Lung (tissue), 12 donors: ENCODE data around the gene AIP. TPM values are rescaled to one million over a fixed set of nuclear protein-coding genes. Genes with fewer than 3 reads are reported as not detected.

Source experiments
- ATAC-seq: fragments of 200-7000 bp; cut with Tn5 transposase; one replicate; pipeline ENCODE4 v1.9.1; 2020; ENCODE audit warnings: moderate number of reproducible peaks; ENCODE audit not compliant: insufficient read depth, low FRiP score
- DNase-seq, 3 donors: peaks; one replicate each; pipeline ENCODE4 v3.0.0-alpha.2; 2013 to 2017
- H3K27ac ChIP-seq, 2 donors: one replicate each; pipeline ENCODE4 v1.5.1; 2013; ENCODE audit warnings: mild to moderate bottlenecking in 2 of 2, moderate library complexity in 2 of 2, control low read depth in 1 of 2, inconsistent platforms in 1 of 2, low read depth in 1 of 2, low read length in 1 of 2
- H3K27me3 ChIP-seq, 3 donors: one replicate each; pipeline ENCODE4 v1.5.1; 2013; ENCODE audit warnings: low read length in 2 of 3; ENCODE audit not compliant: control insufficient read depth in 3 of 3, insufficient read depth in 3 of 3
- H3K36me3 ChIP-seq, 4 donors: one replicate each; pipeline ENCODE4 v1.5.1; 2013; ENCODE audit warnings: low read length in 4 of 4, mild to moderate bottlenecking in 1 of 4, moderate library complexity in 1 of 4; ENCODE audit not compliant: control insufficient read depth in 4 of 4, insufficient read depth in 4 of 4
- H3K4me1 ChIP-seq, 5 donors: one replicate each; pipeline ENCODE4 v1.5.1; 2013; ENCODE audit warnings: low read length in 5 of 5, mild to moderate bottlenecking in 2 of 5, moderate library complexity in 1 of 5; ENCODE audit not compliant: control insufficient read depth in 5 of 5, insufficient read depth in 5 of 5
- H3K4me3 ChIP-seq: one replicate; pipeline ENCODE4 v1.5.1; 2013; ENCODE audit warnings: mild to moderate bottlenecking, control low read depth, moderate library complexity
- H3K9ac ChIP-seq, 2 donors: one replicate each; pipeline ENCODE4 v1.5.1; 2013; ENCODE audit warnings: low read length in 2 of 2, control low read depth in 1 of 2; ENCODE audit not compliant: insufficient read depth in 1 of 2
- H3K9me3 ChIP-seq, 4 donors: one replicate each; pipeline ENCODE4 v1.5.1; 2013; ENCODE audit warnings: low read length in 3 of 4, mild to moderate bottlenecking in 1 of 4, moderate library complexity in 1 of 4; ENCODE audit not compliant: control insufficient read depth in 4 of 4, insufficient read depth in 3 of 4
- WGBS, 2 donors: extraction: QIAGEN DNeasy Blood & Tissue Kit; methylation state at CpG; one replicate each; pipeline ENCODE4 v1.1.7; 2013; 5-methylcytosine and 5-hydroxymethylcytosine counted together
- polyA plus RNA-seq, 2 donors: library from polyadenylated mRNA; stranded (reverse); fragments of 200-250 nt; gene quantifications; one replicate each; pipeline ENCODE4 v1.2.1, GENCODE V29; 2013
- total RNA-seq, 2 donors: library from RNA; depleted of rRNA in 1 of 2; stranded (reverse); fragments of >200 nt in 1 of 2; gene quantifications; one replicate each; pipeline ENCODE4 v1.2.1, GENCODE V29; 2014 to 2021
- TF ChIP-seq, protein P1 (sequence below): IDR thresholded peaks from 2 replicates; pipeline ENCODE4 v1.5.1; 2012; ENCODE audit warnings: mild to moderate bottlenecking; ENCODE audit errors: control extremely low read depth, extremely low read depth
- donor health status: control.
- donor health status: control.
- donor health status: Bipolar disorder and iron deficiency.
- donor health status: healthy.
- donor health status: DM: yes; HTN: yes; CAD: no.

The AIP gene
- total and polyA plus RNA-seq, 4 donors: 60.0 to 126 (median 73.8) TPM

DNA sequence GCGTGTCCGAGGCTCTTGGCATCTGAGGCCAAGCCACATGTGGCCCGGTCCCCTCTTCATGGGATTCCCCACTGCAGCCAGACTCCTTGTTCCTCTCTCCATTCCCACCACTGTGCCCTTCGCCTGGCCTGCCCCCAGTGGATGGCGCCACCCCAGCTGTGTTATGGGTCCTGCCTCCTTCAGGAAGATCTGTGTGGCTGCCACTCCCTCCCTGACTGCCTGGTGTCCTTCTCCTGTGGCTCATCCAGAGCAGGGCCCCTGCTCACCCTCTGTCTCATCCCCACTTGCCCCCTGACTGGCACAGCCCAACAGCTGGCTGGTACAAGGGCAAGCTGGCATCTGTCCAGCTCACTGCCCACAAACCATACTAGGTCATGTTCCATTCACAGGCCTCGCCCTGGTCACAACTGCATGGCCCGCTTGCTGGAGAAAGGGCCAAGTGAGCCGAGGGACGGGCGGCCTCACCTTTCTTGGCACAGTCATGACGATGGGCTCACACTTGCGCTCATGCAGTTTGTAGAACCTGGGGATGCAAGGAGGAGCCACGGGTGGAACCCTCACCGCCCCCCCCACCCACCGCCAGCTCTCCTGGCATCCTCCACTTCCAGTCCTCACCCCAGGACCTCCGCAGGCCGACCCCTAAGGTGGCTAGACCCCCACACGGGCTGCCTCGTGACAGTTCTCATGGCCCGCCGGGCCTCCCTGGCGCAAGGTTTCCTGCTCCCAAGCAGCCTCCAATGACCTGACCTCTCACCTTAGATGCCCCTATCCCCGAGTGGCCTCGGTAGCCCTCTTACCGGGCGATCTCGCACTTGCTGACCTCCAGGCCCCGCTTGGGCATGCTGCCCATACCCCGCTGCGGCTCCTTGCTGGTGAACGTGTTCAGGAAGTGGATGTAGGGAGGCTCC is 43.3 kb upstream of the AIP start:
- Histone ChIP-seq H3K9ac (no peak overlapping the region), H3K4me3 (no peak overlapping the region), H3K4me1 (peaks cover 0 to 7% (median 3%) of the 10 kb centered on the region in 5 donors), H3K27me3 (no peaks in the 10 kb centered on the region), H3K9me3 (no peaks in the 10 kb centered on the region), H3K36me3 (peaks cover 0 to 57% (median 5%) of the 10 kb centered on the region in 4 donors), H3K27ac (peak overlapping the region; percentile 15 to 17)
- no peak for DNase-seq
- no peak for ATAC-seq
- 61 to 66% methylated on average over 31 of the region's 31 CpGs for WGBS, 2 donors
- TF ChIP-seq, protein P1, sequence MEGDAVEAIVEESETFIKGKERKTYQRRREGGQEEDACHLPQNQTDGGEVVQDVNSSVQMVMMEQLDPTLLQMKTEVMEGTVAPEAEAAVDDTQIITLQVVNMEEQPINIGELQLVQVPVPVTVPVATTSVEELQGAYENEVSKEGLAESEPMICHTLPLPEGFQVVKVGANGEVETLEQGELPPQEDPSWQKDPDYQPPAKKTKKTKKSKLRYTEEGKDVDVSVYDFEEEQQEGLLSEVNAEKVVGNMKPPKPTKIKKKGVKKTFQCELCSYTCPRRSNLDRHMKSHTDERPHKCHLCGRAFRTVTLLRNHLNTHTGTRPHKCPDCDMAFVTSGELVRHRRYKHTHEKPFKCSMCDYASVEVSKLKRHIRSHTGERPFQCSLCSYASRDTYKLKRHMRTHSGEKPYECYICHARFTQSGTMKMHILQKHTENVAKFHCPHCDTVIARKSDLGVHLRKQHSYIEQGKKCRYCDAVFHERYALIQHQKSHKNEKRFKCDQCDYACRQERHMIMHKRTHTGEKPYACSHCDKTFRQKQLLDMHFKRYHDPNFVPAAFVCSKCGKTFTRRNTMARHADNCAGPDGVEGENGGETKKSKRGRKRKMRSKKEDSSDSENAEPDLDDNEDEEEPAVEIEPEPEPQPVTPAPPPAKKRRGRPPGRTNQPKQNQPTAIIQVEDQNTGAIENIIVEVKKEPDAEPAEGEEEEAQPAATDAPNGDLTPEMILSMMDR: no peak

DNA sequence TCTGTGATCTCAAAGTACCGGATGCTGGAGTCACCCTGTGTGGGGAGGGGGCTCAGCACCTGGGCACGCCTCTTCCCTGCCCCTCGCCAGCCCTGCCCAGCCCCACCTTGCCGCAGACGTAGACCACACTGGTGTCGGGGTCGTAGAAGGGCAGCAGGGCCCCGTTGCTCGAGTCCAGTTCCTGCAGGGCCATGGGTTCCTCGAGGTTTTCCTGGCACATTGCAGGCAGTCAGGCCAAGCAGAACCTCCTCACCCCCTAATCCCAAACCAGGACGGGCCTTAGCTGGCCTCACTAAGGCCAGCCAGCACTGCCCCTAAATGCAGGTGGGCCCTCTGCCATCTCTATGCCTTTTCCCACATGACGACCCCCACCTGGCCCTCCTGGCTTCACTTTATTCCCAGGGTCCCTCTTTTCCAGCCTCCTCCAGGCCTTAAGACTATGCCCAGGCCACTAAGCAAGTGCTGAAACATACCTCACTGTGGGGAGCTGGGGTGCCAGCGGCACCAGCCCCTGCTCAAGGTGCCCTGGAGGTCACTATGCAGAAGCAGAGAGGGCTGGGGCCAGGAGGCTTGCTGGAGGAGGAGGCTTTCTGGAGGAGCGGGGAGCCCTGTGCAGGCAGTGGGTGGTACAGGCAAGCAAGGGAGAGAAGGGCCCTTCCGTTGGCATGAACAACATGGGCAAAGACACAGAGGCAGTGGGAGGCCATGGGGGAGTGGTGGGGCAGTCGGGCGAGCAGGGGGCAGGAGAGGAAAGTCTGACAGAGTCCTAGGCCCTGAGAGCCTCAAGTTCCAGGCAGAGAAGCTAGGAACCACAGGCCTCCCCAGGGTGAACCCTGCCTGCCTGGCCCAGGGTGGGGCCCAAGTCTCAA is 42.4 kb upstream of the AIP start:
- TF ChIP-seq, protein P1: no peak
- Histone ChIP-seq H3K9ac (no peak overlapping the region), H3K9me3 (no peaks in the 10 kb centered on the region), H3K27me3 (no peaks in the 10 kb centered on the region), H3K27ac (peak overlapping the region; percentile 17 to 27), H3K4me1 (peaks cover 0 to 7% (median 3%) of the 10 kb centered on the region in 5 donors), H3K36me3 (peaks cover 0 to 48% (median 3%) of the 10 kb centered on the region in 4 donors), H3K4me3 (no peak overlapping the region)
- no peak for ATAC-seq
- no peak for DNase-seq
- 68 to 70% methylated on average over 15 to 17 of the region's 17 CpGs for WGBS, 2 donors

DNA sequence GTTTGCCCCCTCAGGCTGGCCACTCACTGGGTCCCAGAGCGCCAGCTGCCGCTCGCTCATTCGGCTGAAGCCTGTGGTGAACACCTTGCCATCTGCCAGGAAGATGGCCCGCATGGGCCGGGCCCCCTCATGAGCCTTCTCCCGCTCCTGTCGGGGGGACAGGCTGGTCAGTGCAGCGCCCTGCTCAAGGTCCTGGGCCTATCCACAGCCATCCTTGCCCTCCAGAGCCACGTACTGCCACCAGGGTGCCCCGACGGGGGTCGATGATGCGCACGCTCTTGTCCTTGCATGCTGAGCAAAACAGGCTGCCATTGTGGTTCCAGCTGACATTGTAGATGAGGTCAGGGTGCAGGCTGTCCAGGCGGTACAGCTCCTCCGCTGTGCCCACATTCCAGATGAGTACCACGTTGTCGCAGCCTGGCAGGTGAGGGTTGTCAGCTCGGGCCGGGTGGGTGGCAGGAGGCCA is 41.7 kb upstream of the AIP start:
- TF ChIP-seq, protein P1: no peak
- WGBS, 2 donors: 91 to 92% methylated on average over 21 of the region's 21 CpGs
- no peak overlapping the region for H3K4me3 ChIP-seq
- ATAC-seq: no peak
- no peak for DNase-seq
- H3K27me3 ChIP-seq: no peaks in the 10 kb centered on the region
- no peaks in the 10 kb centered on the region for H3K9me3 ChIP-seq
- no peak overlapping the region for H3K27ac ChIP-seq
- peaks cover 0 to 7% (median 3%) of the 10 kb centered on the region in 5 donors for H3K4me1 ChIP-seq
- H3K9ac ChIP-seq: no peak overlapping the region
- peaks cover 0 to 42% (median 3%) of the 10 kb centered on the region in 4 donors for H3K36me3 ChIP-seq
